Right atrium auricular region (tissue), 2 donors: Measurements from ENCODE around the gene ADSS1. TPM values are rescaled to one million over a fixed set of nuclear protein-coding genes. Genes with fewer than 3 reads are reported as not detected.

Source experiments
- DNase-seq: peaks from one replicate; pipeline ENCODE4 v3.0.0-alpha.2; 2019; ENCODE audit warnings: low spot score
- H3K27ac ChIP-seq, 2 donors: fragments of 200-600 bp; sonication (generic); 1 replicate in 1 of 2; 2 replicates in 1 of 2; pipeline ENCODE4 v1.5.1; 2016 to 2019
- H3K27me3 ChIP-seq, 2 donors: fragments of 200-600 bp; sonication (generic); one replicate each; pipeline versions ENCODE4 v1.5.1 to v1.6.0; 2017 to 2019
- H3K36me3 ChIP-seq: fragments of 200-600 bp; sonication (generic); one replicate; pipeline ENCODE4 v1.5.1; 2016
- H3K4me1 ChIP-seq, 2 donors: fragments of 200-600 bp; sonication (generic); one replicate each; pipeline versions ENCODE4 v1.5.1 to v1.6.0; 2017 to 2019
- H3K4me3 ChIP-seq, 2 donors: fragments of 200-600 bp; sonication (generic); 1 replicate in 1 of 2; 2 replicates in 1 of 2; pipeline ENCODE4 v1.5.1; 2017 to 2019; ENCODE audit warnings: mild to moderate bottlenecking in 1 of 2, moderate library complexity in 1 of 2
- H3K9me3 ChIP-seq, 2 donors: fragments of 200-600 bp; sonication (generic); one replicate each; pipeline ENCODE4 v1.5.1; 2019
- CTCF ChIP-seq, 2 donors: fragments of 200-600 bp; sonication (generic); IDR thresholded peaks; one replicate each; pipeline ENCODE4 v1.5.1; 2019; ENCODE audit warnings: antibody characterized with exemption in 2 of 2
- total RNA-seq, 2 donors: library from RNA; depleted of rRNA; stranded (reverse); fragments of >200 nt; gene quantifications; one replicate each; pipeline ENCODE4 v1.1.0, GENCODE V29; 2016

The ADSS1 gene
- total RNA-seq, 2 donors from 2014 or later = 113 to 158 TPM

GRCh38 chr14:104734051-104734587 is 10.1 kb downstream of the ADSS1 start:
- H3K4me1 ChIP-seq = peaks cover 0 to 79% of the 10 kb centered on the region in 2 donors
- no peak for DNase-seq
- H3K9me3 ChIP-seq = no peaks in the 10 kb centered on the region
- peak overlapping the region; percentile 91 to 95 for H3K27ac ChIP-seq
- TF ChIP-seq CTCF (IDR thresholded peaks at IDR 0.05) = no peak
- peaks cover 2% of the 10 kb centered on the region for H3K36me3 ChIP-seq
- H3K4me3 ChIP-seq = no peak overlapping the region
- no peaks in the 10 kb centered on the region for H3K27me3 ChIP-seq

GRCh38 chr14:104734601-104734990 is 10.6 kb downstream of the ADSS1 start:
- Histone ChIP-seq H3K9me3 (no peaks in the 10 kb centered on the region), H3K27me3 (no peaks in the 10 kb centered on the region), H3K4me3 (no peak overlapping the region), H3K27ac (peak overlapping the region; percentile 91 to 95), H3K4me1 (peaks cover 0 to 79% of the 10 kb centered on the region in 2 donors), H3K36me3 (peaks cover 7% of the 10 kb centered on the region)
- TF ChIP-seq CTCF (IDR thresholded peaks at IDR 0.05) = no peak
- DNase-seq = no peak

- H3K4me3 ChIP-seq = no peak overlapping the region
- H3K27ac ChIP-seq = peak overlapping the region; percentile 91 to 95
- peaks cover 13% of the 10 kb centered on the region for H3K36me3 ChIP-seq
- no peak for TF ChIP-seq CTCF (IDR thresholded peaks at IDR 0.05)
- DNase-seq = no peak
- no peaks in the 10 kb centered on the region for H3K9me3 ChIP-seq
- no peaks in the 10 kb centered on the region for H3K27me3 ChIP-seq
- peaks cover 0 to 76% of the 10 kb centered on the region in 2 donors for H3K4me1 ChIP-seq
Observed at GRCh38 chr14:104734991-104735779, 11.2 kb downstream of the ADSS1 start.

GRCh38 chr14:104735830-104736642 is 12.0 kb downstream of the ADSS1 start:
- no peak for TF ChIP-seq CTCF (IDR thresholded peaks at IDR 0.05)
- H3K4me3 ChIP-seq = no peak overlapping the region

GRCh38 chr14:104738375-104739019 is 14.5 kb downstream of the ADSS1 start:
- Histone ChIP-seq H3K9me3 (no peaks in the 10 kb centered on the region), H3K27ac (peak overlapping the region; percentile 91 to 95), H3K27me3 (no peaks in the 10 kb centered on the region), H3K36me3 (peaks cover 34% of the 10 kb centered on the region), H3K4me1 (peaks cover 0 to 45% of the 10 kb centered on the region in 2 donors), H3K4me3 (no peak overlapping the region)
- DNase-seq = no peak
- TF ChIP-seq CTCF (IDR thresholded peaks at IDR 0.05) = no peak

More at GRCh38 chr14:104735830-104736642, 12.0 kb downstream of the ADSS1 start:
- peaks cover 0 to 68% of the 10 kb centered on the region in 2 donors for H3K4me1 ChIP-seq
- peak; percentile 97 for DNase-seq
- H3K27ac ChIP-seq = peak overlapping the region; percentile 91 to 95
- no peaks in the 10 kb centered on the region for H3K27me3 ChIP-seq
- no peaks in the 10 kb centered on the region for H3K9me3 ChIP-seq
- H3K36me3 ChIP-seq = peaks cover 21% of the 10 kb centered on the region
